H1 (cell line): ENCODE measurements around the gene SLC26A1. TPM values are rescaled to one million over a fixed set of nuclear protein-coding genes. Genes with fewer than 3 reads are reported as not detected.

Experiments used
- CTCF ChIA-PET: fragments of 300-600 bp; sonication (Branson Sonifier 250); formaldehyde crosslinking; loops from one replicate; lab custom pipeline; 2021; ENCODE audit not compliant: partially characterized antibody; lab: Charles Lee
- POLR2A ChIA-PET: fragments of 300-600 bp; sonication (Branson Sonifier 250); formaldehyde crosslinking; loops from one replicate; lab custom pipeline; 2021; ENCODE audit warnings: inconsistent platforms; ENCODE audit not compliant: partially characterized antibody; lab: Charles Lee
- DNase-seq, 2 experiments: peaks; one replicate each; pipeline versions ENCODE4 v3.0.0 to v3.0.0-alpha.2; 2010 to 2022; ENCODE audit warnings: low spot score in 2 of 2, low read depth in 1 of 2, mixed read lengths in 1 of 2
- FAIRE-seq: peaks from 2 replicates; lab custom pipeline; 2011; peaks lifted over from hg19 to GRCh38; lab: Jason Lieb, UNC
- H2AFZ ChIP-seq: 2 replicates; pipeline ENCODE4 v1.8.1; 2012; ENCODE audit warnings: low read length, inconsistent platforms
- H2AK5ac ChIP-seq: 2 replicates; pipeline ENCODE4 v1.6.1; 2013; ENCODE audit warnings: low read depth, low read length
- H2BK120ac ChIP-seq: replicated peaks from 2 replicates; pipeline ENCODE3; 2013; ENCODE audit warnings: low read depth, low read length, inconsistent platforms
- H2BK12ac ChIP-seq: 2 replicates; pipeline ENCODE4 v1.6.1; 2013; ENCODE audit warnings: low read depth, low read length
- H2BK15ac ChIP-seq: 2 replicates; pipeline ENCODE4 v1.6.1; 2013; ENCODE audit warnings: low read length
- H2BK20ac ChIP-seq: 2 replicates; pipeline ENCODE4 v1.6.1; 2013; ENCODE audit warnings: low read length
- H2BK5ac ChIP-seq: 2 replicates; pipeline ENCODE4 v1.6.1; 2013; ENCODE audit warnings: low read depth, low read length
- H3K14ac ChIP-seq: 2 replicates; pipeline ENCODE4 v1.6.1; 2013; ENCODE audit warnings: inconsistent platforms; ENCODE audit not compliant: insufficient read length
- H3K18ac ChIP-seq: 2 replicates; pipeline ENCODE4 v1.6.1; 2013; ENCODE audit warnings: low read length; ENCODE audit errors: extremely low read depth
- H3K23ac ChIP-seq: 2 replicates; pipeline ENCODE4 v1.6.1; 2013; ENCODE audit warnings: inconsistent platforms; ENCODE audit not compliant: insufficient read length
- H3K23me2 ChIP-seq: 2 replicates; pipeline ENCODE4 v1.6.1; 2013; ENCODE audit warnings: low read depth, low read length
- H3K27ac ChIP-seq: 2 replicates; pipeline ENCODE4 v1.6.1; 2011; ENCODE audit warnings: low read depth, low read length, inconsistent platforms
- H3K27me3 ChIP-seq, 4 experiments: replicated peaks in 1 of 4; 1 replicate in 1 of 4; 2 replicates in 3 of 4; pipeline versions ENCODE4 v1.6.1 to v1.8.1; 2011 to 2013; ENCODE audit warnings: low read length in 3 of 4, mild to moderate bottlenecking in 3 of 4, inconsistent platforms in 2 of 4, mixed read lengths in 2 of 4, moderate library complexity in 1 of 4; ENCODE audit not compliant: control insufficient read depth in 3 of 4, insufficient read depth in 3 of 4; ENCODE audit errors: extremely low read depth in 1 of 4
- H3K36me3 ChIP-seq, 4 experiments: 2 replicates each; pipeline versions ENCODE4 v1.6.1 to v1.8.1; 2011 to 2013; ENCODE audit warnings: mild to moderate bottlenecking in 4 of 4, low read length in 3 of 4, moderate library complexity in 2 of 4, control low read depth in 1 of 4, inconsistent platforms in 1 of 4; ENCODE audit not compliant: insufficient read depth in 4 of 4, control insufficient read depth in 2 of 4
- H3K4ac ChIP-seq: replicated peaks from 2 replicates; pipeline ENCODE3; 2013; ENCODE audit warnings: low read length, low read depth, mixed read lengths, inconsistent platforms; ENCODE audit not compliant: insufficient read length
- H3K4me1 ChIP-seq, 4 experiments: replicated peaks in 1 of 4; 1 replicate in 1 of 4; 2 replicates in 3 of 4; pipeline versions ENCODE4 v1.6.1 to v1.8.1; 2011 to 2013; ENCODE audit warnings: low read length in 3 of 4, inconsistent platforms in 2 of 4, mixed read lengths in 1 of 4; ENCODE audit not compliant: insufficient read depth in 4 of 4, control insufficient read depth in 3 of 4
- H3K4me2 ChIP-seq, 2 experiments: 2 replicates each; pipeline versions ENCODE4 v1.6.1 to v1.8.1; 2011 to 2013; ENCODE audit warnings: low read depth in 2 of 2, low read length in 2 of 2, control low read depth in 1 of 2, inconsistent platforms in 1 of 2, mild to moderate bottlenecking in 1 of 2; ENCODE audit not compliant: insufficient read depth in 1 of 2
- H3K4me3 ChIP-seq, 4 experiments: fragments of 200-600, 300-600 bp in 1 of 4; sonication (generic), shearing (Covaris generic), sonication (Bioruptor Twin) in 1 of 4; 2 replicates each; pipeline versions ENCODE4 v1.5.1 to v1.8.1; 2011 to 2016; ENCODE audit warnings: low read length in 4 of 4, low read depth in 3 of 4, control low read depth in 2 of 4, inconsistent platforms in 2 of 4, mild to moderate bottlenecking in 2 of 4, mixed read lengths in 1 of 4, moderate library complexity in 1 of 4; ENCODE audit not compliant: insufficient read depth in 2 of 4; ENCODE audit errors: extremely low read depth in 1 of 4
- H3K56ac ChIP-seq: replicated peaks from 2 replicates; pipeline ENCODE3; 2013; ENCODE audit warnings: low read depth, mild to moderate bottlenecking, mixed read lengths, low read length, inconsistent platforms; ENCODE audit not compliant: insufficient read length
- H3K79me1 ChIP-seq: 2 replicates; pipeline ENCODE4 v1.6.1; 2013; ENCODE audit warnings: low read depth, low read length, control low read depth
- H3K79me2 ChIP-seq, 2 experiments: 2 replicates each; pipeline versions ENCODE4 v1.6.1 to v1.8.1; 2012 to 2013; ENCODE audit warnings: low read length in 2 of 2, mild to moderate bottlenecking in 2 of 2, inconsistent platforms in 1 of 2; ENCODE audit not compliant: insufficient read depth in 2 of 2, control insufficient read depth in 1 of 2
- H3K9ac ChIP-seq, 4 experiments: replicated peaks in 1 of 4; 1 replicate in 1 of 4; 2 replicates in 3 of 4; pipeline versions ENCODE4 v1.6.1 to v1.8.1; 2011 to 2013; ENCODE audit warnings: low read depth in 3 of 4, low read length in 3 of 4, control low read depth in 2 of 4, mild to moderate bottlenecking in 2 of 4, moderate library complexity in 2 of 4, inconsistent platforms in 1 of 4; ENCODE audit errors: extremely low read depth in 1 of 4
- H3K9me3 ChIP-seq, 2 experiments: 2 replicates each; pipeline versions ENCODE4 v1.6.1 to v1.8.1; 2012 to 2013; ENCODE audit warnings: mild to moderate bottlenecking in 2 of 2, moderate library complexity in 2 of 2, control low read depth in 1 of 2, inconsistent platforms in 1 of 2, low read depth in 1 of 2, low read length in 1 of 2, mixed read lengths in 1 of 2; ENCODE audit not compliant: insufficient read depth in 2 of 2
- H4K20me1 ChIP-seq, 2 experiments: replicated peaks in 1 of 2; 2 replicates each; pipeline versions ENCODE3 to v1.8.1; 2011 to 2013; ENCODE audit warnings: inconsistent platforms in 2 of 2, low read length in 2 of 2, mild to moderate bottlenecking in 1 of 2; ENCODE audit not compliant: insufficient read depth in 2 of 2, control insufficient read depth in 1 of 2
- H4K5ac ChIP-seq: 2 replicates; pipeline ENCODE4 v1.6.1; 2013; ENCODE audit warnings: low read length, low read depth, mixed read lengths, inconsistent platforms; ENCODE audit not compliant: insufficient read length
- H4K8ac ChIP-seq: 2 replicates; pipeline ENCODE4 v1.8.0; 2013; ENCODE audit warnings: mild to moderate bottlenecking, moderate library complexity, low read length, inconsistent platforms; ENCODE audit not compliant: insufficient read depth; ENCODE audit errors: extremely low read depth
- H4K91ac ChIP-seq: replicated peaks from 2 replicates; pipeline ENCODE3; 2013; ENCODE audit warnings: low read length, mixed read lengths, inconsistent platforms; ENCODE audit not compliant: insufficient read length
- CTBP2 ChIP-seq: IDR thresholded peaks from 2 replicates; pipeline ENCODE4 v1.7.0; 2011; ENCODE audit warnings: borderline replicate concordance, mild to moderate bottlenecking, moderate library complexity, mixed read lengths, low read length; ENCODE audit not compliant: insufficient read depth, insufficient read length
- SIX5 ChIP-seq: IDR thresholded peaks from 2 replicates; pipeline ENCODE4 v1.6.1; 2011; ENCODE audit warnings: mild to moderate bottlenecking, low read depth, low read length
- whole genome bisulfite sequencing, 2 experiments: shearing (Covaris generic) in 1 of 2; methylation state at CpG; one replicate each; pipeline versions ENCODE4 v1.1.6 to v1.1.7; 2013 to 2015; ENCODE audit warnings: low lambda C conversion rate in 2 of 2, mixed read lengths in 2 of 2, inconsistent platforms in 1 of 2, low coverage in 1 of 2, missing lambda C conversion rate in 1 of 2; ENCODE audit not compliant: insufficient replicate concordance in 2 of 2, insufficient coverage in 1 of 2, insufficient read length in 1 of 2; ENCODE audit errors: extremely low coverage in 1 of 2, missing lambda C conversion rate in 1 of 2; 5-methylcytosine and 5-hydroxymethylcytosine counted together
- polyA plus RNA-seq, 7 experiments: library from polyadenylated mRNA; depleted of rRNA in 3 of 7; stranded (reverse) in 5 of 7; unstranded in 2 of 7; fragments of >200 nt in 5 of 7; fragments of 200-250 nt in 2 of 7; gene quantifications; 1 replicate in 5 of 7; 2 replicates in 1 of 7; 4 replicates in 1 of 7; pipeline versions ENCODE4 v1.2.1 to v1.2.3, GENCODE V29; 2011 to 2013; ENCODE audit warnings: missing spikeins in 2 of 7, mixed read lengths in 2 of 7
- total RNA-seq: library from RNA; stranded (reverse); fragmentation: NEBNext Ultra II Directional; extraction: Animal tissue kit (Norgen Biotek cat#: 25700); gene quantifications from 2 replicates; pipeline ENCODE4 v1.2.1, GENCODE V29; 2021

Gene SLC26A1
- total and polyA plus RNA-seq, 2 of the 8 experiments (the other 6 are each of a cell fraction or from before 2014, with no cell fraction given) = 0.11 TPM; not detected in 1

DNA sequence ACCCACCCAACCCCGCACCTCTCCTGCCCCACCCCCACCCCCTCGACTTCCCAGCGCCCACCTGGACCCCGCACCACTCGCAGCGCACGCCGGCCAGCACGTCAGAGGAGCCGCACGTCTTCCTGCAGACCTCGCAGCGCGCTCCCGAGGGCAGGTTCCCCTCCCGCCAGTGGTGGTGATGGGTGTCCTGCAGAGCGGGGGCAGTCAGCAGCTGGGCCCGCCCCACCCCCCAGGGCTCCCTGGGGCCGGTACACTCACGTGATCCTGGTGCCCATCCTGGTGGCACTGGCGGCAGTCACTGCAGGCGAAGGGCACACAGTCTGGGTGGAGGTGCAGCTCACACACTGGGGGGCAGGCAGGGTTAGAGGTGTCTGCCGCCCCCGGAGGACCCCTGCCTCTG is 25.0 kb downstream of the SLC26A1 start:
- Histone ChIP-seq H3K4me3 (peak overlapping the region in 2 of 4 experiments; percentile 25 to 45; a peak in 3 of 8 replicates), H3K27ac (no peak overlapping the region), H3K9ac (no peak overlapping the region), H3K9me3 (no peaks in the 10 kb centered on the region), H3K27me3 (peaks cover 9 to 42% (median 29%) of the 10 kb centered on the region in 4 experiments; a peak in 6 of 7 replicates), H2BK15ac (no peak overlapping the region), H3K4ac (no peak overlapping the region), H3K4me1 (peaks cover 0 to 9% (median 4%) of the 10 kb centered on the region in 4 experiments; a peak in 3 of 7 replicates), H2BK5ac (no peak overlapping the region), H3K23me2 (peaks cover 12% of the 10 kb centered on the region; the same call in 1 of the 2 replicates), H4K8ac (no peak overlapping the region), H4K5ac (no peak overlapping the region), H4K91ac (no peak overlapping the region)
- DNase-seq = no peak
- no peak for TF ChIP-seq CTBP2
- TF ChIP-seq SIX5 = no peak
- TF ChIP-seq, all 59 proteins: peak for 0
- H2BK12ac ChIP-seq = no peak overlapping the region
- no peak overlapping the region for H2AFZ ChIP-seq
- peak overlapping the region; percentile 61 to 73 for H3K4me2 ChIP-seq
- no peak overlapping the region for H2BK120ac ChIP-seq
- H2AK5ac ChIP-seq = no peak overlapping the region
- 36% methylated on average over 11 of the region's 24 CpGs; no CpG with 5 or more reads in 1 of the 2 experiments for WGBS, 2 experiments
- H3K23ac ChIP-seq = no peak overlapping the region
- FAIRE-seq = no peak
- H3K79me2 ChIP-seq = no peaks in the 10 kb centered on the region
- H2BK20ac ChIP-seq = no peak overlapping the region; the same call in 1 of the 2 replicates
- peaks cover 6 to 21% of the 10 kb centered on the region in 2 experiments for H4K20me1 ChIP-seq
- no peaks in the 10 kb centered on the region for H3K36me3 ChIP-seq
- H3K14ac ChIP-seq = no peak overlapping the region
- no peak overlapping the region for H3K56ac ChIP-seq
- no peaks in the 10 kb centered on the region for H3K79me1 ChIP-seq
- H3K18ac ChIP-seq = no peak overlapping the region; the same call in 1 of the 2 replicates
- ChIA-PET POLR2A (interaction anchor here (0.7 to 1.3 kb wide), 3 partner anchors 8 to 281 kb away, joined by 3 to 4 read pairs (median 3); partner anchors contain the start of genes GAK and TMEM175), CTCF (interaction anchor here (1.1 to 1.4 kb wide), 2 partner anchors 9 to 19 kb away, joined by 4 read pairs; partner anchors contain the start of gene IDUA)
